Brain pericyte (primary cell): ENCODE data around the gene TRMT44.
A peak's percentile ranks its signal among the peaks of the same experiment; 100 is the strongest.
"Not testable (repeated sequence)": the region's sequence is repeated elsewhere in the genome, so short reads cannot be mapped to it uniquely, and the experiment has no call there.

Experiments used
- DNase-seq: peaks from one replicate; pipeline ENCODE4 v3.0.0-alpha.2; 2012; ENCODE audit warnings: low read depth, low spot score

TRMT44 gene

GRCh38 chr4:8440492-8441311, at the start of gene TRMT44, which contains the start of gene ACOX3:
TSS of gene TRMT44 (plus strand) at chr4:8440777. CDS start at chr4:8440823, 46 bp downstream.
TSS of gene ACOX3 (minus strand) at chr4:8440723. CDS start at chr4:8416521, 24,202 bp downstream.
- DNase-seq = peak; percentile 79

DNA sequence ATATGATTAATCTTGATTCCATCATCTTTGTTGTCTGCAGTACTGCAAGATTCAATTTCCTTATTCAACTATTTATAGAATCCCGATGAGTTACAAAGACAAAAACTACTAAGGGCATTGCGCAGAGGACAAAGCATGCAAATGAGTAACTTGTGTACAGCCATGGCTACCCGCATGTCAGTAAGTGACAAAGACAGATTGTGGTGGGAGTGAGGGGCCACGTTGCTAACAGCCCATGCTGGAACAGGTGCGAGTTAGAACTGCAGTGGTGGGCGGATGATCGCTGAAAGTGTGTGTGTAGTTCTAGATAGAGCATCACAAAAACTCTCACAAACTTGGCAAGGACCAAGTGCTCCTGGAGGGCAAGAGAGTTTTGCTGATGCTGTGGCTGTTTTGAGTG, 49.5 kb upstream of the TRMT44 start:
- DNase-seq = no peak

DNA sequence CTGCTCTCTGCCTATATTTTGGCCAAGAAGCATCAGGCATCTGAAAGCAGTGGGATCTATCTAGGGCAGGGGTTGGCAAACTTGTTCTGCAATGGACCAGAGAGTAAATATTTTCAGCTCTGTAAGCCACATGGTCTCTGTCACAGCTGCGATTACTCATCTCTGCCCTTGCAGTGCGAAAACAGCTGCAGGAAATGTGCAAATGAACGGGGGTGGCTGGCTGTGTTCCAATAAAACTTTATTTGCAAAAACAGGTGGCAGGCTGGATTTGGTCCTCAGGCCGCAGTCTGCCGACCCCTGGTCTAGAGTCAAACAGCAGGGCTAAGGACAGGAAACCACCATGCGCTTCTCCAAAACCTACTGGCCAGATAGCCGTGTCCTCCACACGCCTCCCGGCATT, 48.6 kb upstream of the TRMT44 start:
- peak; percentile 63 for DNase-seq

GRCh38 chr4:8392591-8393190, 47.9 kb upstream of the TRMT44 start:
- DNase-seq = no peak

GRCh38 chr4:8393593-8394038, 47.0 kb upstream of the TRMT44 start:
- peak; percentile 65 for DNase-seq

- DNase-seq = no peak
Observed at GRCh38 chr4:8394061-8394519, 46.5 kb upstream of the TRMT44 start.

DNA sequence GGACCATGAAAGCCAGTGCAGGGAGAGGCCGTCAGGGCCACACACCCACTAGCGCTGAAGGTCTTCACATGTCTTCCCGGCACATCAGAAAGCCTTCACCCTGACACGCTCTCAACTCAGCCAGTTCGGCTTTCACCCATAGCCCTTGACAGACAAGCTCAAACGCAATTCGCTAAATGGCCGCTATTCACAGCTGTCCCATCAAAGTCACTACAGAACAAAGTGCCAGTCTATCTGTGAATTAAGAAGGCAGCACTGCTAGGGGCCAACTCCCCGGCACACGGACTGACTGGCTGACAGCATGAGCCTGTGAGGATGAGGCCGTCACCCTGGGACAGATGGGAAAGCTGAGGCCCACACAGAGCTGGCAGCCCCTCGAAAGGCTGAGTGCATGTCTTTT, 45.8 kb upstream of the TRMT44 start:
- DNase-seq = no peak

DNA sequence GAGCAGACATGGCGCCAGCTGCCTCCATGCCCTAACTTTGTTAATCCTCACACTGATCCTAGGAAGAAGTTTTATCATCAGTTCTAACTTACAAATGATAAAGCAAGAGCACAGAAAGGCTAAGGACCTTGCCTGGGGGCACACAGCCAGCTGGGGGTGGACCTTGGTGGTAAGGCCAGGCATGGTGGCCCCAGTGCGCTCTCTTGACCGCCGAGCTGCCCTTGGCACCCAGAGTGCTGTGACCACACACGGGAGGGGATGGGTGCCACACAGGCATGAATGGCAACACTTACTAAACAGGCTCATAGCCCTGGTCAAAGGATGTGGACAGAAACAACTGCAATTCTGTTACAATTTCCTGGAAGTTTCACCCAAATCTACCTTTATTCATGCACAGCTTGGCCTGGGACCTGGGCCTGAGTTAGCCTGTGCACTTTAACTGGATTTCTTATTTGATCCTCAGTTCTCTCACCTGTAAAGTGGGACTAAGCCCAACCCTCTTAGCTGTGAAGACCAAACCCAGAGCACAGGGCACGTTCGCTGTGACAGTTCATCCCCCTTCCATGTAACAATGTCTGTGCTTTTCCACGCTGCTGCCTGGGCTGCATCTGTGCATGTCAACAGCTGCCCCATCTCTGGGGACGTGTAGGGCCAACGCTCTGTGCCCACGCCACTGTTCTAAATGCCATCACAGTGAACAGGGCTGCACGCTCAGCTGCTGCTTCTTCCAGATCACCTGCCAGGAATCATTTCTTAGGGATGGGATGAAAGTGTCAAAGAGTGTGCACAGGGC, 44.9 kb upstream of the TRMT44 start:
- DNase-seq = no peak

- DNase-seq = no peak
Observed at GRCh38 chr4:8396762-8397406, 43.7 kb upstream of the TRMT44 start.

GRCh38 chr4:8398347-8398746, 42.2 kb upstream of the TRMT44 start:
- no peak for DNase-seq

- DNase-seq = no peak
Observed at GRCh38 chr4:8399298-8399697, 41.3 kb upstream of the TRMT44 start.

DNA sequence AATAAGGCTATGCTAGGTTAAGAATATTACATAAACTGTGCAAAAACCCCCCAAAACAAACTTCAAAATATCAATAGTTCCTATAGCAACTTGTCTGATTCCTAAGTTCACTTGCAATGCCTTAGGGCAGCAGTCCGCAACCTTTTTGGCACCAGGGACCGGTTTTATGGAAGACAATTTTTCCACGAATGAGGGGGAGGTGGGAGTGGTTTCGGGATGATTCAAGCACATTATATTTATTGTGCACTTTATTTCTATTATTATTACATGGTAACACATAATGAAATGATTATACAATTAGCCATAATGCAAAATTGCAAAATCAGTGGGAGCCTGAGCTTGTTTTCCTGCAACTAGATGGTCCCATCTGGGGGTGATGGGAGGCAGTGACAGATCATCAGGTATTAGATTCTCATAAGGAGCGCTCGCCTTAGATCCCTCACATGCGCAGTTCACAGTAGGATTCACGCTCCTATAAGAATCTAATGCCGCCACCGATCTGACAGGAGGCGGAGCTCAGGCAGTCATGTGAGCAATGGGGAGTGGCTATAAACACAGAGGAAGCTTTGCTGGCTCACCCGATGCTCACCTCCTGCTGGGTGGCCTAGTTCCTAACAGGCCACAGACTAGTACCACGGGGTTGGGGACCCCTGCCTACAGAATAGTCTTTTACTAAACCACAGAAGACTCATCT, 39.8 kb upstream of the TRMT44 start:
- no peak for DNase-seq

- no peak for DNase-seq
Observed at GRCh38 chr4:8401665-8402064, 38.9 kb upstream of the TRMT44 start.

- DNase-seq = no peak
Observed at GRCh38 chr4:8402181-8402597, 38.4 kb upstream of the TRMT44 start.

DNA sequence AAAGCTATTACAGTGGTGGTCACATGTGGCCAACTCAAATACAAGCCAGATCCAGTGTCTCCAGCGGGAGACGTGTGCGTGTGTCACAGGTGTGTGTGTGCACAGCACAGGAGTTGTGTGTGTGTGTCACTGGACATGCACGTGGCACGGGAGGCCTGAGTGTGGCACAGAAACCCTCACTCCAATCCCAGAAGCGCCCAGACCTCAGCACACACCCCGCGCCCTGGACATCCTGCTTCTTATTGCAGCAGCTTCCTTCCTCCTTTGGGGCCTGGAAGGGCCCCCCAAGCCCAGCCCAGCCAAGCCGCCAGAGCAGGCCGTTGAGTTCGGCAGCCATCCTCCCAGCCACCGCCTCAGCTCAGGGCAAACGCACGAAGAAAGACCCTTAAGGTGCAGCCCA, 37.9 kb upstream of the TRMT44 start:
- no peak for DNase-seq

GRCh38 chr4:8403173-8403753, 37.3 kb upstream of the TRMT44 start:
- peak; percentile 45 for DNase-seq

- no peak for DNase-seq
Observed at GRCh38 chr4:8403976-8404375, 36.6 kb upstream of the TRMT44 start.

DNA sequence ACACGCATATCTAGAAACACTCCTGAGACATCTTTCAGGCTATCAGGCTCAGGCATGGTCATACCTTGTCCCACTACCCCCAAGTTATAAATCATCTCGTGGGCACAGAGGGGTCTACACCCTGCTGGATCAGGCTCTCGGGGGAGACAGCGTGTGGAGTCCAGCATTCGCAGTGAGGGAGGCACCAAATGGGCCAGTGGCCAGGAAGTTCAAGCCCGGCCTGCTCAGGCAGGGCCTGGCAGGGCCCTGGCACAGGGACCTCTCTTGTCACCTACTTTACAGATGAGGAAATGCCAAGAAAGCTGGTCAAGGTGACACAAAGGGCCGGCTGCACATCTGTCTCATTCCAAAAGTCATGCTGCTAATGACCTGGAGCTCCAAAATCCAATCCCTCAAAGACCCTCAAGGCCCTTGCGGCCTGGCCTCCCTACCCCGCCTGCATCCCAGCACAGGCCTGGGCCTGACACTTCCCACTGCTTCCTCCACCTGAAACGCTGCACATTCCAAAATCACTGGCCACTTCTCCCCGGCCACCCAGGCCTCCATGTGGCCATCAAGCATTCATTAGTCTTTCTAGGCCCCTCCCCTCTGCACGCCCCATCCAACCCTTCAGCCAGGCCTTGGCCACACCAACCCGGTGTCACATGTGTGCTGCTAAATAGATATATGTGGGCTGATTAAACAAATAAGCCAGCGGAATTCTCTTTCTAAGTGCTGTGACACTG, 35.6 kb upstream of the TRMT44 start:
- no peak for DNase-seq

DNA sequence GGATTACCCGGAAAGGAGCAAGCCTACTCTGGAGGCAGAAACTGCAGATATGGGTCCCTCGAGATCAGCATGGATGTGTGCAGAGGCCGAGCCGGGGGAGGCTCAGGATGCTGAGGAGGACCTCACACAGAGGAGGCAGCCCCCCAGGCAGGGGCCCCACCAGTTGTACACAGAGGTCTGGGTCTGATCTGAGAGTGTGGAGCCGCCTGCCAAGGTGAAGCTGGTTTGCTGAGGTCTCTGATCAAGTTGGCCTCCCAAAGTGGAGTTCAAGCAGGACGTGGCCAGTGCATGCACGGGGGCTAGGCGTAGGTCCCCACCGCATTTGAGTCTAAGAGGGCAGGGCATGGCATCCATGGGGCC, 35.1 kb upstream of the TRMT44 start:
- DNase-seq = no peak

GRCh38 chr4:8406887-8407286, 33.7 kb upstream of the TRMT44 start:
- not testable (repeated sequence) for DNase-seq
